Suprapubic skin (tissue), 4 donors: ENCODE measurements around the gene PLEKHB2.

Experiments
- EP300 ChIP-seq: sonication (generic); formaldehyde crosslinking; IDR thresholded peaks from one replicate; pipeline ENCODE4 v1.6.1; 2017; ENCODE audit warnings: antibody characterized with exemption
- POLR2A ChIP-seq, 2 donors: fragments of 450-650 bp; IDR thresholded peaks; one replicate each; pipeline ENCODE4 v1.6.1; 2017; ENCODE audit warnings: antibody characterized with exemption in 2 of 2, mild to moderate bottlenecking in 2 of 2, moderate library complexity in 2 of 2
- POLR2AphosphoS5 ChIP-seq, 3 donors: sonication (generic); formaldehyde crosslinking; IDR thresholded peaks; one replicate each; pipeline ENCODE4 v1.6.1; 2017; ENCODE audit warnings: antibody characterized with exemption in 3 of 3
- TF ChIP-seq, protein P1 (sequence below), 2 donors: fragments of 200-600 bp in 1 of 2; fragments of 450-650 bp in 1 of 2; sonication (generic) in 1 of 2; IDR thresholded peaks; one replicate each; pipeline ENCODE4 v1.5.1; 2016 to 2019; ENCODE audit warnings: antibody characterized with exemption in 2 of 2, mild to moderate bottlenecking in 1 of 2, moderate library complexity in 1 of 2

DNA sequence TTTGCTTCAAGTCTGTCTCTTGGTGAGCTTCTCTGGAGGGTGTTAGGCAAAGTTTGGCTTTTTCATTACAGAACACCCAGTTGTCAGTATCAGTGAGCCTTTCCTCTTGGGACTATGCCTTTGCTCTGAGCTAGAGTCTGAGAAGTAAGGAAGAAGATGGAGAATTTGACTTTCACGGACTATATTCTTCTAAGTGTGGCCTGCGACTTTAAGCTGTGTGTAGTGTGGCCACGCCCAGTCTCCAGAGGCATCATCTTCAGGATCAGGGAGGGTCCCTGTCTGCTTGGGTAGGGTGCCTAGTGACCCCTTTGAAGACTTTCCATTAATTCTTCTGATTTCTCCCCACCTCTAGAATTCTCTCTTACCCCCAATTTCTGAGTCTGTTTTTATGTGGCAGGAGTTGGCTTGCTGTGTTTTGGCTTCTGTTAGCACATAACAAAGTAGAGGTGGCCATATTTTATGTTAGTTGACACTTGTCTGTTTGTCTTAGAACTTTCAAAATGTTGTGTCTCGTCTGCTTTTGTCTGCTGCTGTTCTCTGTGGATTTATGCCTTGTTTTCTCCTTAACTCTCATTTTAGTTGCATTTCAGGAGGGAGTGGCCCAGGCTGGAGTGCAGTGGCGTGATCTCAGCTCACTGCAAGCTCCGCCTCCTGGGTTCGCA, 8.6 kb downstream of the PLEKHB2 start:
- TF ChIP-seq, protein P1, sequence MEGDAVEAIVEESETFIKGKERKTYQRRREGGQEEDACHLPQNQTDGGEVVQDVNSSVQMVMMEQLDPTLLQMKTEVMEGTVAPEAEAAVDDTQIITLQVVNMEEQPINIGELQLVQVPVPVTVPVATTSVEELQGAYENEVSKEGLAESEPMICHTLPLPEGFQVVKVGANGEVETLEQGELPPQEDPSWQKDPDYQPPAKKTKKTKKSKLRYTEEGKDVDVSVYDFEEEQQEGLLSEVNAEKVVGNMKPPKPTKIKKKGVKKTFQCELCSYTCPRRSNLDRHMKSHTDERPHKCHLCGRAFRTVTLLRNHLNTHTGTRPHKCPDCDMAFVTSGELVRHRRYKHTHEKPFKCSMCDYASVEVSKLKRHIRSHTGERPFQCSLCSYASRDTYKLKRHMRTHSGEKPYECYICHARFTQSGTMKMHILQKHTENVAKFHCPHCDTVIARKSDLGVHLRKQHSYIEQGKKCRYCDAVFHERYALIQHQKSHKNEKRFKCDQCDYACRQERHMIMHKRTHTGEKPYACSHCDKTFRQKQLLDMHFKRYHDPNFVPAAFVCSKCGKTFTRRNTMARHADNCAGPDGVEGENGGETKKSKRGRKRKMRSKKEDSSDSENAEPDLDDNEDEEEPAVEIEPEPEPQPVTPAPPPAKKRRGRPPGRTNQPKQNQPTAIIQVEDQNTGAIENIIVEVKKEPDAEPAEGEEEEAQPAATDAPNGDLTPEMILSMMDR (IDR thresholded peaks at IDR 0.05) = no peak
- TF ChIP-seq POLR2AphosphoS5 (IDR thresholded peaks at IDR 0.05) = no peak
- no peak for TF ChIP-seq POLR2A (IDR thresholded peaks at IDR 0.05)
- no peak for TF ChIP-seq EP300
